Activated CD4-positive, alpha-beta T cell treated with anti-CD3 and anti-CD28 coated beads, Interleukin-2, amount 50 U/mL, for 48 hours (primary cell): ENCODE results near the gene ECEL1.
"Not testable (repeated sequence)": the region's sequence is repeated elsewhere in the genome, so short reads cannot be mapped to it uniquely, and the experiment has no call there.

Experiments used
- DNase-seq, 2 experiments: peaks; one replicate each; pipeline ENCODE4 v3.0.0-alpha.2; 2020

Gene ECEL1

DNA sequence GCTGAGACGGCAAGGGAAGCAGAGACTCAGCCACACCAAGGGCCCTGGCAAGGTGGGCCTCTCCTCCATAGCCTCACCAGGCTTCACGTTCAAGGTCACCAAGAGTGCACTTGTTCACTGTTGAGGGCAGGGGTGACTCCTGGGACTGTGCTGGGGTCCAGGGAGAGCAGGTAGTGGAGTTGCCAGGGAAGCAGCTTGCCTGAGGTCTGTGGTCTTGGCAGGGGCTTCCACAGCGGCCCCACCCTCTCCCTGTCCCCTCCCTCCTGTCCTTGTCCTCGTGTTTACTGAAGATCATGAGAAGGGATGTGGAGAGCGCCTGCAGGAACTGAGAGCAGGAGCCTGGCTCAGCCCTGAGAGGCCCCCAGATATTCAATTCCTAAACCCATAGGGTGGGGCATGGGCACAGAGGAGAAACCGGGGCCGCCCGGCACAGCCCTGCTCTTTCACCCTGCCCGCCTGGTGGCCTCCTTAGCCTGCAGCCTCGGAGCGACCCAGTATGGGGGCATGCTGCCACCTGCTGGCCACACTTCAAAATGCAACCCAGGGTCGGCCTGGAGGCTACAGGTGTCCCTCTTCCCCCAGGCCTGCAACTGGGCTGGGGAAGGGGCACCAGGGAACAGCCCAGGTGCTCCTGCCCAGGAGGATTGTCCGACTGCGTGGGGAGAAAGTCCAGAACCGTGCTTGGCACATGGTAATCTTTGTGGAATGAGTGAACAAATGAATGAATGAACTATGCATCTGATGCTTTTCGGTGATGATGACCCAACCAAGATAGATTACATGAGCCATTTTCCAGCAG lies 47.2 kb downstream of the ECEL1 start:
- peak; percentile 92 to 93 for DNase-seq

DNA sequence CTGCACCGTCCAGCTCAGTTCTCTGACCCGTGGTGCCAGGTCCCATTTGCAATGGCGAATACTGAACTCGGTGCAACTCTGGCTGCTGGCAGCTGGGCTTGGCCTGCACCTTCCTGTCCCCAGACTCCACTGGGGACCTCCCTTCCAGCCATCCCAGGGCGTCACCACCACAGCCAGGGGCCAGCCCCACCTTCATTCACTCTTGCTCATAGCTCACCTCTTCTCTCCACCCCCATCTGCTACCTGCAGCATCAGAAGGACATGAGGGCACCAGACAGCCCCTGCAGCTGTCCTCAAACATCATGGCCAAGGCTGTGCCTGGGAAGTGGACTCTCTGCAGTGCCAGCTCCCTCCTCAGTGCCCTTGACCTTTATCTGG lies 47.9 kb downstream of the ECEL1 start:
- DNase-seq = no peak

DNA sequence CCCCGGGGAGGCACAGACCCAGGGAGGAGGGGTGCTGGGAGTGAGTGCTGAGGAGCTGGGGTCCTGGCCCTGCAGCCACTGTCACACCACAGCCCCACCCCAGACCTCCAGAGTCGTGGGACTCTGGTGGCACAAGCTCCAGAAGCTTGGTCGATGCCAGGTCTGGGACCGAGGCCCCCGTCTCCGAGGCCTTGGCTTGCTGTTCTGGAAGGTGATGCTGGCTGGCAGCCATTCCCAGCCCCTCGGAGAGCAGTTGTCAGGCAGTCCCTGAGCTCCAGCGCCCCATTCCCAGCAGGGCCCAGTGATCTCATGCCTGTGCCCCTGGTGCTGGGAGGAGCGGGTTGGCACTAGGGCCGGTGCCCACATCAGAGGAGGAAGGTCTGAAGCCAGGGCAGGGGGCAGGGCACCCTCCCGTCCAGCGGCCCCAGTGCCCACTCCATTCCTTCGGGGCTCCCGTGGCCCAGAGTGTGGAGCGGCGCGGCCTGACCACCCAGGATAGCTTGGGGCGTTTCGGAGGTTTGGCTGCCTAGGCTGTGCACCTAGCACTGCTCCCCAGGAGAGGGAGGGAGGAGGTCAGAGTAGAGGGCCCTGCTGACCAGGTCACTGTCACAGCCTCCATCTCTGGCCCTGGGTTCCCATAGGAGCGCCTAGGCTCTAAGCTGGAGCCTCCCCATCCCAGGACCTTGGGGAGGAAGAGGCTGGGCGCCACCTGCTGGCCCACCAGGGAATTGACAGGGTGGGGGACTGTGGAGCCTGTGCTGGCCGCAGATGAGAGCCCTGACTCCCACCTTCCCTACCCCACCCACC lies 48.5 kb downstream of the ECEL1 start:
- peak; percentile 44 to 61 for DNase-seq

DNA sequence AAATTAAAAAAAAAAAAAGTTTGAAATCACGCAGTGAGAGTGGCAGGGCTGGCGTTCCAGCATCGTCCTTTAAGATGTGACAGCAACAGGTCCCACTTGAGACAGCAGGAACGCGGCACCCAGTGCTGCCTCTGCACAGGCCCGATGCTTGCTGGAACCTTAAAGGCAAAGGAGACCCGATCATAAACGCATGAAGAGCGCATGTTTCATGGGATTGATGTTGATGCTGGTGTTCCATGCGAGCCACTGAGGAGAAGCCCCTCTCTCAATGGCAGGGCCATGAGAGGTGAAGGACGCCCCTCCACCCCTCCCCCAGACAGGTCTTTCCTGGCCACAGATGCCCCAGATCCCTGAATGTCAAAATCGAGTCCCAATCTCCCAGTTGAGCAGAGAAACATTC lies 49.5 kb downstream of the ECEL1 start:
- DNase-seq = no peak

DNA sequence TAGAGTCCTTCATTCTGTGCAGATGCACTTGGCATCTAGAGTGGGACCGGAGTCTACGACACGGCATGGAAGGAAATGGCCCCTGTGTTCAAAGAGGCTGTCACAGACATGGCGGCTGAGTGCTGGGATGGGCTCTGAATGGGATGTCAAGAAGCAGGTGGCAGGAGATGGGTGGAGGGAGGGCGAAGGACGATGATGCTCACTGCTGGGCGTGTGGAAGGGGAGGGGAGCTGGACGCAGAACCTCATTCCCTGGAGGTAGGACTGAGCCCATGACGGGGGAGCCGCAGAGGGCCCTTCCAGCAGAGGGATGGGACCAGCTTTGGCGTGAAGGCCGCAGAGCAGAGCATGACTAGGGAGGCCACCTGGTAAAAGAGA lies 50.5 kb downstream of the ECEL1 start:
- no peak for DNase-seq

DNA sequence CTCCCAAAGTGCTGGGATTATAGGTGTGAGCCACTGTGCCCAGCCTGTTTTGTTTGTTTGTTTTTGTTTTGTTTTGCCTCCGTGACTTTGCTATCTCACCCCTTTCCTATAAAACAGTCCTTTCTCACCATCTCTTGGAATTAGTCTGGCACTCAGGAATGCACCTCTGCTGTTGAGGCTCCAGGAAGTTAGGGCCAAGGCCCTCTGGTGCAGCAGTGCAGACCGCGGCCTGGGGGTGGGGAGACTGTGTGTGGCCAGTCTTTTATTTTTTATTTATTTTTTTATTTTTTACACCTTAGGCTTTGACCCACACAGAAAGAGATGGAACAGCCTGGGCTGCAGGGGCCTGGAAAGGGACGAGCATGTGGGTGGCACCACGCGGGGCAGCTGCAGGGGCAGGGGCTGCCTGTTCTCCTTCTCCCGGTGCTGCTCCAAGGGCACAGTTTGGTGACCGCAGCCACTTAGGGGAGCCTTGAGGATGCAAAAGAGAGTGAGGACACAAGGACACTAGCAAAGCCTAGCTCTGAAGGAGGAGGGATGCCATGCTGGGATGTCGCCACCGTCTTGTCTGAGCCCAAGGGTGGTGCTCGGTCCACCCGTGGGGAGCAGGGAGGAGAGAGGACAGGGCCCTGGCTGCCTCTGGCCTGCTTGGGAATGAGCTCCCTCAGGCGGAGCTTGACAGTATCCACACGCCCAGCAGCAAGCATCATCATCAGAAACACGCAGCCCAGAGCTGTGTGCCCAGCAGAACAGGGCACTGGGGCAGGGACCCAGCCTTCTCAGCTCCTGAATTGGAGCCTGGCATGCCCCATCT lies 51.0 kb downstream of the ECEL1 start:
- no peak for DNase-seq

DNA sequence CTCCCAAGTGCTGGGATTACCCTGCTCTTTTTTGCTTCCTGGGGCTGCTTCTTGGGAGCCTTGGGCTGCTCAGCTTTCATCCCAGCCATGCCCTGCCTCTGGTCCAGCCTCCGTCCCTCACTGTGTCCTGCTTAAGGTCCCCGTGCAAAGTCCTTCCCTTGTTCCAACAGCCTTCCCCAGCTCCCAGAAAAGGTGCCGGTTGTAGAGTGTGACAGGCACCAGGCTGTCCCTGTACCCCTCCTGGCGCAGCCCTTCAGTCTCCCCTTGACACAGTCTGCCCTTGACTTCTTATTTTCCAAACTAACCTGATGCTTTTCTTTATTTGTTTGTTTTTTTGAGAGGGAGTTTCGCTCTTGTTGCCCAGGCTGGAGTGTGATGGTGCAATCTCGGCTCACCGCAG lies 51.8 kb downstream of the ECEL1 start:
- DNase-seq = no peak

DNA sequence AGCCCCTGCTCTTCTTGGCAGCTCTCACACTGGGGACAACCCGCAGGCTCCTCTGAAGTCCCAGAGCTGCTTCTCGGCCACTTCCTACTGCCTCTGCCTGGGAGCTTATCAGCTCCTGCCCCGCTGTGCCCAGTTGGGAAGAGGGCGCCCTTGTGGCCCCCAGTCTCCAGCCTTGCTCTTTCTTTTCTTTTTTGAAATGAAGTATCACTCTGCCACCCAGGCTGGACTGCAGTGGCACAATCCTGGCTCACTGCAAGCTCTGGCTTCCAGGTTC lies 52.3 kb downstream of the ECEL1 start:
- DNase-seq = no peak

DNA sequence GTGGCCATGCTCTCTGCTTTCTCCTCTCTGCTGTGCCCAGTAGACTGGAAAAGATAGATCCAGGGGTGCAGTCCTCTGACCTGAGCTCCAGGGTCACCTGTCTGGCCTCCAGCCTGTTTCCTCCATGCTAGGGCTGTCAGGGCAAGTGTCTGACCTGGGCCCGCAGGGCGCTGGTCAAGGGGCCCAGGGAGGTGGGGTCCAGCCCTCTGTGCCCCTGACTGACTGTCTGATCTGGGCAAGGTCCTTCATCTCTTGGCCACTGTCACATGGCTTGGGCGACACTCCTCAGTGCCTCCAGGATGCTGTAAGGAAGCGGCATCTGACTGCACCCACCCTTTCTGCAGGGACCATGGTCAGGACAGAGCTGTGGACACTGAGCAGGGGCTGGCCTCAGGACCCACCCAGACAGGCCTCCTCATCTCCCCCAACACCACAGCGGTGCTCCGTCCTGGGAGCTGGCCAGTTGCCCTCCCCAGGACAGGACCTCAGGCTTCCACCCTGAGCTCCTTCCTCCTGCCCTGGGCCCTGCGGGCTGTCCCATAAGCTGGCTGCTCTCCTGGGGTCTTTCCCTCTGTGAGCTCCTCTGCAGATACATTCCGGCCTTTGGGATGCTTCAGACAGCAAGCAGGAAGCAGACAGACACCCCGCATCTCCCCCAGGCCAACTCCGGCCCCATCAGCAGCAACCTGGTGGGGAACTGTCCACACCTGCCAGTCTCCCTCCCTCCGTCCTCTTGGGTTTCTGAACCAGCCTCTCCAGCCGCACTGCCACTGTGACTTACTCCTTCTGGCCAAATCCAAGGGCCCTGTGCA lies 52.9 kb downstream of the ECEL1 start:
- DNase-seq = no peak

DNA sequence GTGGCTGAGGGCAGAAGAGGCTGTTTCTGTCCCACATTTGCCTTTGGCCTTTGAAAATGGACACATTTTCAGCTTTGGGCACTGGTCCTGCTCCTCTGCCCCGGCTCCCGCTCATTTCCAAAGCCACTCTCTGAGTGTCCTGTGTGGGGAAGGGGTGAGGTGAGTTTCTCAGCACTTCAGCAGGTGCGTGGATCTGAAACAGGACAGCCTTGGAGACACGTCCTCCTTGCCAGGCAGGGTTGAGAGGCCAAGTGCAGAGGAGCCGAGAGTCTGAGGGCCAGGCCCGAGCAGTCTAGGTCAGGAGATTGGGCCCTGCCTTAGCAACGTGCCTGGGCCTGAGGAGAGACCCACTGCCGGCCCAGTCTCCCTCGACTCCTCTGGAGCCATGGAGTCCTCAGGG lies 53.5 kb downstream of the ECEL1 start:
- DNase-seq = no peak

DNA sequence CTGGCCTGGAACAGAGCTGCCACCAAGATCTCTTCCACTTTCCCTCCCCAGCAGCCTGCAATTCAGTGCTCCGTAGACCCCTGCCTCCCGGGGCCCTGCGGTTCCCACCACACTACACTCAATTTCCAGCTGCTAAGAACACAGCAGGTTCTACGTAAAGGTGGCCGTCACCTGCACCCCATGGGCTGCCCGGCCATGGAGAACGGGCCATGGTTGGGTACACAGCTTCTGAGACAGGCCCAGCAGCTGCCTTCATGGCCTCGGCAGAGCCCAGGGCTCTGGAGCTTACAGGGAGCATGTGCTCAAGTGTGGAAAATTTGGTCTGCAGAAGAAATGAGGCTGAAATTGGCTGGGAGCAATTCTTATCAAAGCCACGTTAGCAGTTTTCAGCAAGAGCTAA lies 54.0 kb downstream of the ECEL1 start:
- not testable (repeated sequence) for DNase-seq

DNA sequence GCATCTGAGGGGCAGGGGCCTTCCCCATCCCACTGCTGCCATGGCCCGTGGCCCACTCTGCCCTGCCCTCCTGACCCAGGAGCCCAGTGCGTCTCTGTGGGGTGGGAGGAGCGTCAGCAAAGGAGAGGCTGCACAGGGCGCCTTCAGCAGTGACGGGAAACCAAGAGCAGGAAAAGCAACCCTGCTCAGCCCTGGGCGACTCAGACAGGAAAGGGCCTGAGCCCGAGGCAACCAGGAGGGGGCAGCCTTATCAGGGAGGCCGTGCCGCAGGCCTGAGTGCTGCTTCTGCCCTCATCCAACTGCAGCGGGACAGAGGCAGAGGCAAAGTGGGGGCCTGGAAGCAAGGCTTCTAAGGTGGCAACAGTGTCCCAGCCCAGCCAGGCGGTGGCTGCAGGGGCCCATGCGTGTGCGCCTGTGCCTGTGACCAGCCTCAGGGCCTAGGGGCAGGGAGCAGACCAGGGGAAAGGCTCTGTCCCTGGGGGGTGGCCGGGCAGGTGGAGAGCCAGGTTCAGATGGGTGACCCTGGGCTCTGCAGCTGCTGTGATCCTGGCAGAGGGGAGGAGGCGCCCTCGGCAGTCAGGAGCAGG lies 54.9 kb downstream of the ECEL1 start:
- DNase-seq = no peak

DNA sequence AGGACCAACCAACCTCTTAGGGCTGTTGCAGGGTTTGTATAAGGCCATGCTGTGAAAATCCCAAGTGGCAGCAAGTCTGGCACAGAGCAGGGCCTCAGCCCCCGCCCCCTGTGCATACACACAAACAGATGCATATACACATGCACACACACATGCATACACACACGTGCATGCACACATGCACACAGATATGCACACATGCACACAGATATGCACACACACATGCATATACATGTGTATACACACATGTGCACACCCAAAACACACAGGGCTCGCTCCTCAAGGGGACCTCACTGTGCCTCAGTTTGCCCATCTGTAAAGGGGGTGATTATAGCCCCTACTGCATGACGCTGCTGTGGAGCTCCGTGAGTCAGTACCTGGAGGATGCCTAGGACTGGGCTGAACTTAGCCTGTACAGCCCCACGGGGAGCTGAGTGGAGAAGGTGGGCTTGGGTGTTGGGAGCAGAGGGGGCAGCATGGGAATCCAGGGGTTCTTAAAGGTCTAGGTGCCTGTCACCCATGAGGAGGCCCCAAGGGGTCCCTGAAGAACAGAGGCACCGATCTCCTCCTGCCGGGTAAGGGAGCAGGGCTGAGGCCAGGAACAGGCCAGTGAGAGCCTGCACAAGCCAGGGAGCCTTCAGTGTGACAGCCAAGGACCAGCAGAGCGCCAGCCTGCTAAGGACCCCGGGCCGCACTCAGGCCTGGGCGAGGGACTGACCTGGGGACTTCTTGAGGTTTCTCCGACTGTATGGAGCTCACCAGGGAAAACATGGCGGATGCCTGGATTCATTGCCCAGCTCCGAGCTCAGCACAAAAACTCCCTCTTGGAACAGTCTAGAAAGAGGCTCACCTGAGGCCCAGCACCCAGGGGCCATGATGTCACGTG lies 55.7 kb downstream of the ECEL1 start:
- no peak for DNase-seq
